ENCODE data around the gene DDX54. TPM values are rescaled to one million over a fixed set of nuclear protein-coding genes. Genes with fewer than 3 reads are reported as not detected.

DDX54 gene
- total RNA-seq, 2 donors from 2014 or later = 52.7 TPM

- peaks cover 16 to 22% of the 10 kb centered on the region in 2 donors for H3K36me3 ChIP-seq (replicated peaks in 1 of 2; ENCODE audit: insufficient read depth in 1 of 2, low read depth in 2 of 2)
Measured at GRCh38 chr12:113157218-113157859, 27.9 kb downstream of the DDX54 start.

GRCh38 chr12:113155646-113156045 is 29.6 kb downstream of the DDX54 start:
- Histone ChIP-seq H3K36me3 (replicated peaks in 1 of 2; ENCODE audit: insufficient read depth in 1 of 2, low read depth in 2 of 2) (peaks cover 14 to 16% of the 10 kb centered on the region in 2 donors), H3K27me3 (peaks cover 0 to 3% of the 10 kb centered on the region in 2 donors), H3K4me1 (peaks cover 23% of the 10 kb centered on the region), H3K27ac (no peak overlapping the region), H3K9me3 (no peaks in the 10 kb centered on the region), H3K4me3 (no peak overlapping the region)
- DNase-seq (no peak), ATAC-seq (no peak)
- WGBS, 2 donors = 61 to 70% methylated on average over 7 of the region's 7 CpGs
- TF ChIP-seq, protein P1, sequence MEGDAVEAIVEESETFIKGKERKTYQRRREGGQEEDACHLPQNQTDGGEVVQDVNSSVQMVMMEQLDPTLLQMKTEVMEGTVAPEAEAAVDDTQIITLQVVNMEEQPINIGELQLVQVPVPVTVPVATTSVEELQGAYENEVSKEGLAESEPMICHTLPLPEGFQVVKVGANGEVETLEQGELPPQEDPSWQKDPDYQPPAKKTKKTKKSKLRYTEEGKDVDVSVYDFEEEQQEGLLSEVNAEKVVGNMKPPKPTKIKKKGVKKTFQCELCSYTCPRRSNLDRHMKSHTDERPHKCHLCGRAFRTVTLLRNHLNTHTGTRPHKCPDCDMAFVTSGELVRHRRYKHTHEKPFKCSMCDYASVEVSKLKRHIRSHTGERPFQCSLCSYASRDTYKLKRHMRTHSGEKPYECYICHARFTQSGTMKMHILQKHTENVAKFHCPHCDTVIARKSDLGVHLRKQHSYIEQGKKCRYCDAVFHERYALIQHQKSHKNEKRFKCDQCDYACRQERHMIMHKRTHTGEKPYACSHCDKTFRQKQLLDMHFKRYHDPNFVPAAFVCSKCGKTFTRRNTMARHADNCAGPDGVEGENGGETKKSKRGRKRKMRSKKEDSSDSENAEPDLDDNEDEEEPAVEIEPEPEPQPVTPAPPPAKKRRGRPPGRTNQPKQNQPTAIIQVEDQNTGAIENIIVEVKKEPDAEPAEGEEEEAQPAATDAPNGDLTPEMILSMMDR (IDR thresholded peaks at IDR 0.05) = no peak
- no peak for TF ChIP-seq POLR2A (IDR thresholded peaks at IDR 0.05)
- intact Hi-C loops (cut with DNase I) = loop anchor here (5.0 kb wide), 1 partner anchor 103 kb away; no protein-coding TSS in a partner anchor

More at GRCh38 chr12:113157218-113157859, 27.9 kb downstream of the DDX54 start:
- DNase-seq = no peak
- H3K4me3 ChIP-seq = no peak overlapping the region
- H3K27ac ChIP-seq = no peak overlapping the region
- H3K9me3 ChIP-seq = no peaks in the 10 kb centered on the region
- ATAC-seq = no peak
- 79 to 89% methylated on average over 11 to 12 of the region's 12 CpGs for WGBS, 2 donors
- peaks cover 29% of the 10 kb centered on the region for H3K4me1 ChIP-seq
- H3K27me3 ChIP-seq = peaks cover 0 to 3% of the 10 kb centered on the region in 2 donors
- intact Hi-C loops (cut with DNase I) = loop anchor here (5.0 kb wide), 1 partner anchor 105 kb away; no protein-coding TSS in a partner anchor
- TF ChIP-seq POLR2A (IDR thresholded peaks at IDR 0.05) = no peak
- TF ChIP-seq, protein P1 (IDR thresholded peaks at IDR 0.05) = no peak

DNA sequence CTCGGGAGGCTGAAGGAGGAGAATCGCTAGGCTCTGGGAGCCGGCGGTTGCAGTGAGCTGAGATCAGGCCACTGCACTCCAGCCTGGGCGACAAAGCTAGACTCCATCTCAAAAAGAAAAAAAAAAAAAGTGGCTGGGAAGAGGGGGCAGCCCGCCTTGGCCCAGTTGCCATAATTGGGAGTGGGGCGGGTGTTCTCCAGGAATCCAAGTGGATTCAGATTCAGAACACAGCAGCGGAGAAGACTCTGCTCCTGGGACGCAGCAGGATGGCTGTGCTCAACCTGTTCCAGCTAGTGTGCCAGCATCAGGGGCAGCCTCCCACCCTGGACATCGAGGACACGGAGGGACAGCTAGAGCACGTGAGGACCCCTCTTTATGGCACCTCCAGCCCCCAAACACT is 30.2 kb downstream of the DDX54 start:
- Histone ChIP-seq H3K9me3 (no peaks in the 10 kb centered on the region), H3K27ac (no peak overlapping the region), H3K4me1 (peaks cover 24% of the 10 kb centered on the region), H3K27me3 (peaks cover 0 to 3% of the 10 kb centered on the region in 2 donors), H3K36me3 (replicated peaks in 1 of 2; ENCODE audit: insufficient read depth in 1 of 2, low read depth in 2 of 2) (peaks cover 10 to 12% of the 10 kb centered on the region in 2 donors), H3K4me3 (no peak overlapping the region)
- WGBS, 2 donors = 78 to 80% methylated on average over 11 to 12 of the region's 12 CpGs
- intact Hi-C loops (cut with DNase I) = loop anchor here (5.0 kb wide), 1 partner anchor 103 kb away; no protein-coding TSS in a partner anchor
- no peak for ATAC-seq
- TF ChIP-seq POLR2A (IDR thresholded peaks at IDR 0.05) = no peak
- TF ChIP-seq, protein P1 (IDR thresholded peaks at IDR 0.05) = no peak
- no peak for DNase-seq

- peaks cover 0 to 3% of the 10 kb centered on the region in 2 donors for H3K27me3 ChIP-seq
- intact Hi-C loops (cut with DNase I) = no loop called here
- no peak overlapping the region for H3K27ac ChIP-seq
- DNase-seq = peak in 2 of 4 donors; percentile 37 to 54
- peak; percentile 33 for ATAC-seq
- H3K4me1 ChIP-seq = peaks cover 30% of the 10 kb centered on the region
- H3K36me3 ChIP-seq (replicated peaks in 1 of 2; ENCODE audit: insufficient read depth in 1 of 2, low read depth in 2 of 2) = peaks cover 6 to 11% of the 10 kb centered on the region in 2 donors
- no peak overlapping the region for H3K4me3 ChIP-seq
- TF ChIP-seq, protein P1 (IDR thresholded peaks at IDR 0.05) = no peak
- WGBS, 2 donors = 0 to 4% methylated on average over 2 to 51 of the region's 51 CpGs
- H3K9me3 ChIP-seq = no peaks in the 10 kb centered on the region
Measured at GRCh38 chr12:113154351-113154973, 30.8 kb downstream of the DDX54 start.

Measured in body of pancreas (tissue), 4 donors.